ENCODE data around the gene TAAR9. TPM values are rescaled to one million over a fixed set of nuclear protein-coding genes. Genes with fewer than 3 reads are reported as not detected.

TAAR9 gene
- total RNA-seq, 2 experiments from 2014 or later = not detected

DNA sequence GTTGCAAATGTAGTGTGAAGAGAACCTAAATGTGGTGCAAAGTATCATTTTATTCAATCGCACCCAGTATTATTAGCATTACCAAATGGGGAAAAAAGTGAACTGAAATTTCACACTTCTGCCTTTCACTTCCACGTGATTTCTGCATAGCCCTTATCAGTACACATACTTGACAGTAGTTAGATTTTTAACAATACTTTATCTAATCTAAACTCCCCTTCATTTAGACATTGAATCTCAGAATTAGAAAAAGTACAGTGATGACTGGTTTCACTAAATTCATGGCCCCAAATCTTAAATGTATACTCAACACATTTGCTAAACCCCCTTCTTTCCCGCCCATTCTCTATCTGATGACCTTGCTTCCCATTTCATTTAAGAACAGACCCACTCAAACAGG lies 39.4 kb upstream of the TAAR9 start:
- Mint-ChIP-seq H3K27ac (no peak overlapping the region), H3K27me3 (no peaks in the 10 kb centered on the region), H3K36me3 (ENCODE audit: low read depth) (peaks cover 77% of the 10 kb centered on the region), H3K4me1 (ENCODE audit: low read depth) (peaks cover 54% of the 10 kb centered on the region), H3K9me3 (peaks cover 6% of the 10 kb centered on the region), H3K4me3 (no peak overlapping the region)
- ChIA-PET CTCF (no interaction called here), POLR2A (no interaction called here)
- DNase-seq (no peak), ATAC-seq (ENCODE audit: poor library complexity) (no peak)
- Histone ChIP-seq H3K9me3 (ENCODE audit: control insufficient read depth in 1 of 2, insufficient read depth in 1 of 2, low read length in 2 of 2) (no peaks in the 10 kb centered on the region), H3K27me3 (ENCODE audit: control insufficient read depth in 1 of 2, insufficient read depth in 2 of 2, low read length in 2 of 2) (no peaks in the 10 kb centered on the region), H3K36me3 (ENCODE audit: insufficient read depth, low read length) (peaks cover 30% of the 10 kb centered on the region), H3K27ac (ENCODE audit: low read depth in 1 of 2, low read length in 2 of 2) (no peak overlapping the region), H3K4me1 (ENCODE audit: insufficient read depth, low read length) (no peaks in the 10 kb centered on the region), H3K4me3 (ENCODE audit: low read length) (no peak overlapping the region)
- TF ChIP-seq, protein P1, sequence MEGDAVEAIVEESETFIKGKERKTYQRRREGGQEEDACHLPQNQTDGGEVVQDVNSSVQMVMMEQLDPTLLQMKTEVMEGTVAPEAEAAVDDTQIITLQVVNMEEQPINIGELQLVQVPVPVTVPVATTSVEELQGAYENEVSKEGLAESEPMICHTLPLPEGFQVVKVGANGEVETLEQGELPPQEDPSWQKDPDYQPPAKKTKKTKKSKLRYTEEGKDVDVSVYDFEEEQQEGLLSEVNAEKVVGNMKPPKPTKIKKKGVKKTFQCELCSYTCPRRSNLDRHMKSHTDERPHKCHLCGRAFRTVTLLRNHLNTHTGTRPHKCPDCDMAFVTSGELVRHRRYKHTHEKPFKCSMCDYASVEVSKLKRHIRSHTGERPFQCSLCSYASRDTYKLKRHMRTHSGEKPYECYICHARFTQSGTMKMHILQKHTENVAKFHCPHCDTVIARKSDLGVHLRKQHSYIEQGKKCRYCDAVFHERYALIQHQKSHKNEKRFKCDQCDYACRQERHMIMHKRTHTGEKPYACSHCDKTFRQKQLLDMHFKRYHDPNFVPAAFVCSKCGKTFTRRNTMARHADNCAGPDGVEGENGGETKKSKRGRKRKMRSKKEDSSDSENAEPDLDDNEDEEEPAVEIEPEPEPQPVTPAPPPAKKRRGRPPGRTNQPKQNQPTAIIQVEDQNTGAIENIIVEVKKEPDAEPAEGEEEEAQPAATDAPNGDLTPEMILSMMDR (IDR thresholded peaks at IDR 0.05) = no peak
- intact Hi-C loops (cut with DNase I, micrococcal nuclease) = no loop called here

DNA sequence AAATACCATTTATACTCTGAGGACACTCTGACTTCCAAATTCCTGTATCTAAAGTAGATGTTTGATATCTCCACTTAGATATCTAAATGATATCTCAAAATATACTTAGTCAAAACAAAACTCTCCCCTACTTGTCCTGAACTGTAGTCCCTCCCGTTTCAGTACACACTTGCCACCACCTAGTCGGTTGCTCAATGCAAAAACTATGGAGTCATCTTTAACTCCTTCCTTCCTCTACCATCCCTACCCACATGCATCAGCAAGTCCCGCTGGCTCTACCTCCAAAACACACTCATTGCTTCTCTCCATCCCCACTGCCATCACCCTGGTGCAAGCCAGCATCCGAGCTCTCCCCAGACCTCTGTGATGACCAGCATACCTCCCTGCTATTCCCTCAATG lies 38.3 kb upstream of the TAAR9 start:
- Histone ChIP-seq H3K27me3 (ENCODE audit: control insufficient read depth in 1 of 2, insufficient read depth in 2 of 2, low read length in 2 of 2) (no peaks in the 10 kb centered on the region), H3K36me3 (ENCODE audit: insufficient read depth, low read length) (peaks cover 30% of the 10 kb centered on the region), H3K4me3 (ENCODE audit: low read length) (no peak overlapping the region), H3K27ac (ENCODE audit: low read depth in 1 of 2, low read length in 2 of 2) (no peak overlapping the region), H3K9me3 (ENCODE audit: control insufficient read depth in 1 of 2, insufficient read depth in 1 of 2, low read length in 2 of 2) (no peaks in the 10 kb centered on the region), H3K4me1 (ENCODE audit: insufficient read depth, low read length) (no peaks in the 10 kb centered on the region)
- no peaks in the 10 kb centered on the region for H3K27me3 Mint-ChIP-seq
- CTCF ChIA-PET = no interaction called here
- no peak for ATAC-seq (ENCODE audit: poor library complexity)
- peaks cover 69% of the 10 kb centered on the region for H3K36me3 Mint-ChIP-seq (ENCODE audit: low read depth)
- DNase-seq = no peak
- TF ChIP-seq, protein P1 (IDR thresholded peaks at IDR 0.05) = no peak
- intact Hi-C loops (cut with DNase I, micrococcal nuclease) = loop anchor here in 1 of 2 experiments (10.0 kb wide), 1 partner anchor 865 kb away; the partner anchor contains the start of gene ENPP3
- POLR2A ChIA-PET = no interaction called here
- H3K4me3 Mint-ChIP-seq = no peak overlapping the region
- peaks cover 55% of the 10 kb centered on the region for H3K4me1 Mint-ChIP-seq (ENCODE audit: low read depth)
- no peak overlapping the region for H3K27ac Mint-ChIP-seq
- H3K9me3 Mint-ChIP-seq = peaks cover 2% of the 10 kb centered on the region

DNA sequence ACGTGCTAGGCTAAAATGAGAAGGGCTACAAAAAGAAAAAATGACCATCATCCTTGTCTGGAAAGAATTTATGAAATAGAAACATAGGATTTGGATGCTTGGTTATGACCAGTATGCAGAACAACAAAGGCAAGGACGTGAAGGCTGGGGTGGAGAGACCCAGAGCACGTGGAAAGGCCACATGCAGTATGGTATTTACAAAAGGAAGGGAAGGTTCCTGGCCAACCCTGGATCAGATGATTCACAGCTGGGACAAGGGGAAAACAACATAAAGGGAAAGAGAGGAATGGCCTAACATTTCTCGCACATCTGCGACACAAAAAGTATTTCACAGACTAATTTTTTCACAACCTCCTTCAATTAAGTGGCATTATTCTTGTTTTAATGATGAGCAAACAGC lies 33.3 kb upstream of the TAAR9 start:
- H3K9me3 Mint-ChIP-seq = no peaks in the 10 kb centered on the region
- TF ChIP-seq, protein P1 (IDR thresholded peaks at IDR 0.05) = no peak
- POLR2A ChIA-PET = no interaction called here
- Histone ChIP-seq H3K36me3 (ENCODE audit: insufficient read depth, low read length) (peaks cover 21% of the 10 kb centered on the region), H3K9me3 (ENCODE audit: control insufficient read depth in 1 of 2, insufficient read depth in 1 of 2, low read length in 2 of 2) (no peaks in the 10 kb centered on the region), H3K4me3 (ENCODE audit: low read length) (no peak overlapping the region), H3K27me3 (ENCODE audit: control insufficient read depth in 1 of 2, insufficient read depth in 2 of 2, low read length in 2 of 2) (no peaks in the 10 kb centered on the region), H3K4me1 (ENCODE audit: insufficient read depth, low read length) (no peaks in the 10 kb centered on the region), H3K27ac (ENCODE audit: low read depth in 1 of 2, low read length in 2 of 2) (no peak overlapping the region)
- no peak overlapping the region for H3K27ac Mint-ChIP-seq
- CTCF ChIA-PET = interaction anchor here (0.8 to 1.2 kb wide), 2 partner anchors 21 to 26 kb away, joined by 3 to 4 read pairs; no protein-coding TSS in a partner anchor
- intact Hi-C loops (cut with DNase I, micrococcal nuclease) = loop anchor here in 1 of 2 experiments (10.0 kb wide), 1 partner anchor 870 kb away; the partner anchor contains the start of gene ENPP3
- H3K27me3 Mint-ChIP-seq = no peaks in the 10 kb centered on the region
- H3K4me3 Mint-ChIP-seq = no peak overlapping the region
- peaks cover 40% of the 10 kb centered on the region for H3K36me3 Mint-ChIP-seq (ENCODE audit: low read depth)
- peaks cover 55% of the 10 kb centered on the region for H3K4me1 Mint-ChIP-seq (ENCODE audit: low read depth)
- no peak for DNase-seq
- no peak for ATAC-seq (ENCODE audit: poor library complexity)

Data from CD4-positive, alpha-beta T cell (primary cell).